HG03060 (cell line): ENCODE measurements around the gene BNIP1.

Source experiments
- ATAC-seq: cut with Tn5 transposase; IDR thresholded peaks from one replicate; pipeline ENCODE4 v1.9.1; 2021; ENCODE audit warnings: low read depth, moderate number of reproducible peaks; ENCODE audit not compliant: unreplicated experiment

BNIP1 gene

DNA sequence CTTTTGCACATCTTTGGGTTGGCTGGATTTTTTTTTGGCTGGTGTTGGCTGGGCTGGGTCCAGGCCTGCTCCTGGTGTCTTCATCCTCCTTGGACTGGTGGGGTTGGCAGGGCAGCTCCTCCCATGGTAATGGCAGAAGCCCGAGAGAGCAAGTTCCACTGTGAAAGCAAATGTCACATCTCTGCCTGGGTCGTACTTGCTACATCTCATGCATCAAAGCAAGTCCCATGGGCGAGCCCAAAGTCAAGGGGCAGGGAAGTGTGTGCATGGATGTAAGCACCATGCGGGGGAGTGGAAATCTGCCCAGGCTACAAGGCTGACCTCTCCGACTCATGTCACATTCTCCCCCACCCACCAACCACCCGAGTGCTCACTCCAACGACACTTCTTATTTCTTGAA, 64.0 kb downstream of the BNIP1 start:
- ATAC-seq: no peak

DNA sequence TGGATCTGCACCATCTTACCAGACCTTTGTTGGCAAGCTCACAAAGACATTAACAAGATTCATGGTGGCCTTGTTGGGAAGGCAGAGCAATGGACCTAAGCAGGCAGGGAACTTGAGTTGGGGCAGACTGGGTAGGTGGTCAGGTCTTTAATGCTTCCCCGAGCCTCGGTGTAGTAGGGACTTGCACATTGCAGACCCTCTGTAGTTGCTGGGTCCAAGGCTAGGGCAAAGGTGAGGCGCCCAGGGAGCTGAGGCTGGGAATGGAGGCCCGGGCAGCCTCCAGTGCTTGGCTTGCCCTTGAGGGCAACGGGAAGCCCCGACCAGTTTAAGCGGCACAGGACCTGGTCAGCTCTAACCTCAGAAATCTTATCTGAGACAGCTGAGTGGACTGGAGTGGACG, 66.5 kb downstream of the BNIP1 start:
- no peak for ATAC-seq

DNA sequence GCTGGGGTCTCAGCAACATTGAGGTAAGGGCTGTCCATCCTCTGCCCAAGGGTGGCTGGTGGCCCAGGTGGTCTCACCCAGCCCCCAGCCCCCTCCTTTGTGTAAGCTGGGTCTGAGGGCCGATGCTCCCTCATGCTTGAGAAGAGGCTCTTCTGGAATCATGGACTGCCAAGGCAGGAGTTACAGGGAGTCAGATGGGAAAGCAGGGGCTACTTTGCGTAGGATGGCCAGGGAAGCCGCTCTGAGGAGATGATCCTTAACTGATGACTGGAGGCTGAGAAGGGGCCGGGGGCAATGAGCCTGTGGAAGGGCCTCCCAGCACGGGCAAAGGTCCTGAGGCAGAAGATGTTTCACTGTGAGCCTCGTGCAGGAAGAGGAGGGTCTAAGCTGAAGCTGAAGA, 67.0 kb downstream of the BNIP1 start:
- ATAC-seq: no peak

DNA sequence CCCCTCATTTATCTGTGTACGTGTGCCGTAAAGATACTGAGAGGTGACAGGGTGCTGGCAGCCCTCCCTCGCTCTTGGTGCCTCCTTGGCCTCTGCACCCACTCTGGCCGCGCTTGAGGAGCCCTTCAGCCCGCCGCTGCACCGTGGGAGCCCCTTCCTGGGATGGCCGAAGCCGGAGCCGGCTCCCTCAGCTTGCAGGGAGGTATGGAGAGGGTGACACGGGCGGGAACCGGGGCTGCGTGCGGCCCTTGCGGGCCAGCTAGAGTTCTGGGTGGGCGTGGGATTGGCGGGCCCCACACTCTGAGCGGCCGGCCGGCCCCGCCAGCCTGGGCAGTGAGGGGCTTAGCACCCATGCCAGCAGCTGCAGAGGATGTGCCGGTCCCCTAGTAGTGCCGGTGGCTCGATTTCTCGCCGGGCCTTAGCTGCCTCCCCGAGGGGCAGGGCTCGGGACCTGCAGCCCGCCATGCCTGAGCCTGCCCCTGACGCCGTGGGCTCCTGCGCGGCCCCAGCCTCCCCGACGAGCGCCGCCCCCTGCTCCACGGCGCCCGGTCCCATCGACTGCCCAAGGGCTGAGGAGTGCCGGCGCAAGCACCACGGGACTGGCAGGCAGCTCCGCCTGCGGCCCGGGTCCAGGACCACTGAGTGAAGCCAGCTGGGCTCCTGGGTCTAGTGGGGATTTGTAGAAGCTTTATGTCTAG, 69.1 kb downstream of the BNIP1 start:
- ATAC-seq: no peak
